ENCODE measurements around the gene REEP1.
"Not testable (repeated sequence)": the region's sequence is repeated elsewhere in the genome, so short reads cannot be mapped to it uniquely, and the experiment has no call there.

REEP1 gene

GRCh38 chr2:86281066-86281700, 56.2 kb downstream of the REEP1 start:
- DNase-seq, result no peak

GRCh38 chr2:86280191-86280667, 57.2 kb downstream of the REEP1 start:
- DNase-seq, result no peak

- DNase-seq, result no peak
Observed at GRCh38 chr2:86275962-86276361, 61.5 kb downstream of the REEP1 start.

- DNase-seq, result no peak
Observed at GRCh38 chr2:86275384-86275799, 62.0 kb downstream of the REEP1 start.

- peak; percentile 68 for DNase-seq
Observed at GRCh38 chr2:86274918-86275275, 62.5 kb downstream of the REEP1 start.

- DNase-seq, result no peak
Observed at GRCh38 chr2:86274265-86274917, 63.0 kb downstream of the REEP1 start.

- no peak for DNase-seq
Observed at GRCh38 chr2:86272111-86272510, 65.3 kb downstream of the REEP1 start.

- DNase-seq, result no peak
Observed at GRCh38 chr2:86271248-86271647, 66.2 kb downstream of the REEP1 start.

- no peak for DNase-seq
Observed at GRCh38 chr2:86263956-86264355, 73.5 kb downstream of the REEP1 start.

GRCh38 chr2:86260978-86261377, 76.4 kb downstream of the REEP1 start:
- no peak for DNase-seq

- DNase-seq, result no peak
Observed at GRCh38 chr2:86258106-86258505, 79.3 kb downstream of the REEP1 start.

GRCh38 chr2:86256982-86257381, 80.4 kb downstream of the REEP1 start:
- no peak for DNase-seq

GRCh38 chr2:86256300-86256699, 81.1 kb downstream of the REEP1 start:
- DNase-seq, result no peak

GRCh38 chr2:86254576-86255538, 82.6 kb downstream of the REEP1 start:
- DNase-seq, result no peak

- no peak for DNase-seq
Observed at GRCh38 chr2:86253424-86253823, 84.0 kb downstream of the REEP1 start.

GRCh38 chr2:86251840-86252266, 85.6 kb downstream of the REEP1 start:
- no peak for DNase-seq

- DNase-seq, result peak; percentile 81
Observed at GRCh38 chr2:86249579-86250391, 87.6 kb downstream of the REEP1 start.

GRCh38 chr2:86249176-86249575, 88.2 kb downstream of the REEP1 start:
- DNase-seq, result no peak

- not testable (repeated sequence) for DNase-seq
Observed at GRCh38 chr2:86245222-86245621, 92.2 kb downstream of the REEP1 start.

- DNase-seq, result not testable (repeated sequence)
Observed at GRCh38 chr2:86244781-86245180, 92.6 kb downstream of the REEP1 start.

GRCh38 chr2:86243950-86244733, 93.3 kb downstream of the REEP1 start:
- DNase-seq, result no peak

- no peak for DNase-seq
Observed at GRCh38 chr2:86243272-86243671, 94.2 kb downstream of the REEP1 start.

Measured in DMS 273 treated with DMSO at 0.1 percent for 48 hours (cell line).